GM19328 (cell line): ENCODE measurements around the gene MAPK11.

ENCODE experiments used
- ATAC-seq: cut with Tn5 transposase; IDR thresholded peaks from one replicate; pipeline ENCODE4 v1.9.1; 2021; ENCODE audit warnings: mild to moderate bottlenecking, moderate library complexity; ENCODE audit not compliant: unreplicated experiment

MAPK11 gene

DNA sequence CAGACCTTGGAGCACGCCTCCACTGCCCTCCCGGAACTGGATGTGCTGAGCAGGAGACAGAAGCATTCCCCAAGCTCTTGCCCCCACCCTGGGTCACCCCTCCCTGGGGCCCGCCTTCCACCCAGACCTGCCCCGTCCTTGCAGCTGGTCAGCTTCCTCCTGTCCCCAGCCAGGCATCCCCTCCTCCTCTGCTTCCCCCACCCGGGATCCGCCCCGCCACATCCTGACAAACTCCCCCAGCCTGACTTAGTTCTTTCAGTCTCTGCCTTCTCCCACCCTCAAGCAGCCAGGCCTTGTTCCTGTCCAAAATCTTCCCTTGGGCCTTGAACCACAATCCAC, 38.4 kb upstream of the MAPK11 start:
- no peak for ATAC-seq

DNA sequence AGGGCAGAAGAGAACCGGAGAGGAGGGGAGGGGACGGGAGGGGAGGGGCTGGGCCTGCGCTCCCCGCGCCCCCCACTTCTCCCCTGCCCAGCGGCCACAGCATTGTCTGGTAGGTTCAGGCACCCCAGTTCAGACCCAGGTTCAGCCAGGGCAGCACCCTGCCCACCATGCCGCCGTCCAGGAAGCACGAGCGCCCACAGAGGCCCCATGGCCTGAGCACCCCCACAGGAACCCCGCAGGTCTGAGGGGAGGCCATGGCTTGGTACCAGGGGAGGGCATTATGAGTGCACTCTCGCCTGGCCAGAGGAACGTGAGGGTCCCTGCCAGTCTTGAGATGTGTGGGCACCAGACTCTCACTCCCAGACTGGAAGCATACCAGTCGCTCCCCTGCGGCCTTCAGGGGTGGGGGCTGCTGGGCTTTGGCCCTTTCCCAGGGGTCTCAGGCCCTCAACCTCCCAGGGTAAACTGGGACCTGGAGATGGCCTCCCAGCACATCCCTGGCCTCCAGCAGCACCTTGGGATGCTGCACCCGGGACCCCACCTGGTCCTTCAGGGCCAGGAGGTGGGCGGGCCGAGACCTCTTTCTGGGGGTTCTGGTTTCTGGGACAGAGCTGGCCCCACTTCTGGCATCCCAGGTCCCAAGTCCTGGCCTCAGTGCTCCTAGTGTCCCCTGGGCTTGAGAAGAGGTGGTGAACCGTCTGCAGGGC, 37.9 kb upstream of the MAPK11 start:
- no peak for ATAC-seq

- no peak for ATAC-seq
These were observed 36.9 kb upstream of the MAPK11 start, which contains the start of gene PLXNB2 for GRCh38 chr22:50306753-50307749. PLXNB2 (minus strand) TSS chr22:50307646; CDS start chr22:50290584, 17,062 bp downstream.

DNA sequence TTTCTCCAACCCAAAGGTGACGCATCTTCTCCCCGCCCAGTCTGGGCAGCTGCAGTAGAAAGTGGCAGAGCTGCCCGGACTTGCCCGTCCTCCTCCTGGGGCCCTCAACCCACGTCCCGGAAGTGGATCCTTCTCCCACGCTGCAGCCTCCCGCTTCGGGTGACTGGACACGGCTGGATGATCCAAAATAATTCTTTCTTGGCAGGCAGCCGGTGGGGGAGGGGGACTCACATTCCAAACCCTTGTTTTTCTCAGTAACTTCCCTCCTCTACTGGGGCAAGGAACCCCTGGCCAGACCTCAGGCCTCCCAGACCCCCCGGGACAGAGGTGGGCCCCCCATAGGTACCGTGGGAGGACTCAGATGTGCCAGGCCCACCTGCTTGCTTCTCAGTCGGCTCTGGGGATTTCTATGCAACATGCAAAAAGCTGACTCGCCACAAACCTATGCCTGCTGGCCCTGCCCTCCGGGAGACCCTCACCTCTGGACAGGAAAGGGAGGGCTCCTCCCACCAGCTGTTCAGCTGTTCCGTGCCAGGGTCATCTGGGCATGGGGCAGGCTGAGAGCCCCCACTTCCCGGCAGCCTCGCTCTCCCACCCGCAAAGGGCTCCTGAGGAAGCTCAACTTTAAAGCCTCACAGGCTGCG, 35.9 kb upstream of the MAPK11 start:
- no peak for ATAC-seq

GRCh38 chr22:50305393-50305922, 35.3 kb upstream of the MAPK11 start:
- no peak for ATAC-seq

DNA sequence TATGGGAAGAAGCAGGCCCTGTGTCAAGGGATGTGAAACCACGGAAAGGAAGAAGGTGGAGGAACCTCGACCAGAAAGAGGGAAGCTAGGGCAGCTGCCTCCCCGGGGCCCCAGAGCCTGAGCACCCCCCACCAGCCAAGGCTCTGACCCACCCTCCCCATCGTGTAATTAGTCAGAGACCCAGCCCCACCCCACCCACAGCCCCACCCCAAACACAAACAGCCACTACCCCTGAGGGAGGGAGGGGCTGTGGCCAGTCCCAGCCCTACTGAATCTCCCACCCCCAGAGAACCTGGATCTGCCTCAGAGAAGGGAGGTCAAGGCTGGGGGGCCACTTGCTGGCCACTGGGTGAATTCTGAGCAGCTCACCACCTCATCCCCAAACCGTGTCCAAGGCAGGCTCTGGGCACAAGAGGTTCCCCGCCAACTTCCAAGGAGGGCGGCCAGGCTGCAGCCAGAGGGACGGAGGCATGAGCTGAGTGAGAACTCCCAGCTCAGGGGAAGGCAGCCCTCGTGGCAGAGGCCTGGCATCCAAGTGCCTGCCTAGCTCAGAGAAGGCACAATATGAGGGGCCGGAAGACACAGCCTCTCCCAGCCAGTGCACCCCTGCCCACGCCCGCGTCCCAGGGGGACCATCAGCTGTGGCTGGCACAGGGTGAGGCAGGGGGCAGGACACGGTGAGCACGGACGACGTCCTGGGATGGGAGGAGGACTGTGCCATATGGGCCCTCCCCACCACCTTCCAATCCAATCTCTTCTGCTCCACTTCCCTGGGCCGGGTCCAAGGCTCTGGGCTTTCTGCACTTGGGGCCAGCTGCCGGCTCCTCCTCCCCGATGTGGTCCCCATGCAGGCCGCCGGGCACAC, 34.6 kb upstream of the MAPK11 start:
- ATAC-seq: no peak

- no peak for ATAC-seq
These were observed 33.8 kb upstream of the MAPK11 start for GRCh38 chr22:50303848-50304527.

DNA sequence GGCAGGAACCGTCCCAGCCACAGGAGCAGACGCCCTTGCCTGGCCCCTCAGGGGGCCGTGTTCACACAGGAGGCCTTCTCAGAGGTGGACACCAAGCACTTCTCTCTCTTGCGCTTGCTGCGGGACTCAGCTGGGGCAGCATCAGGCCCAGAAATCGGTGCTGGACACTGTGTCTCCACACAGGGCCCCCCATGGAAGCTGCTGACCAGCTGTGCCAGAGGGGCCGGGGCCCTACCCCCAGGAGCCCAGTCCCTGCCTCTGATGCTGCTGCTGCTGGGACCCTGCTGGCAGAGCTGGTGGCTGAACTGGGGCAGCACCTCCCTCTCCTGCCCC, 33.3 kb upstream of the MAPK11 start:
- ATAC-seq: no peak

DNA sequence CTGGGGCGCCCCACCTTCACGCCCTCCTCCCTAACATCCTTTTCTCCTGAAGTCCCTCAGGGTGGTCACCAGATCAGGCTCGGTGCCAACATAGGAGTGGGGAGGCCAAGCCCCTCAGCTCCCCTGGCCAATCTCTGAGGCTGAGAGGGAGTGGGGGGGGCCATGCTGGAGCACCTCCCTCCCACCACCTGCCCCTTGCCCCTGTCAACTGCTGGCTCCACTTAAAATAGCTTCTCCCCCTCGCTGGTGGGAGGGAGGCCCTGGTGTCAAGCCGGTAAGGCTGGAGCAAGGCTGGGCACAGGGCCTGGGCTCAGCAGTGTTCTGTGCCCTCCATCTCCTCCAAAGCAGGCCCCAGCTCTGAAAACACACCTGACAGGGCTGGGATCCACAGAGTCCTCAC, 32.4 kb upstream of the MAPK11 start:
- ATAC-seq: no peak

GRCh38 chr22:50302041-50302541, 31.9 kb upstream of the MAPK11 start:
- no peak for ATAC-seq

DNA sequence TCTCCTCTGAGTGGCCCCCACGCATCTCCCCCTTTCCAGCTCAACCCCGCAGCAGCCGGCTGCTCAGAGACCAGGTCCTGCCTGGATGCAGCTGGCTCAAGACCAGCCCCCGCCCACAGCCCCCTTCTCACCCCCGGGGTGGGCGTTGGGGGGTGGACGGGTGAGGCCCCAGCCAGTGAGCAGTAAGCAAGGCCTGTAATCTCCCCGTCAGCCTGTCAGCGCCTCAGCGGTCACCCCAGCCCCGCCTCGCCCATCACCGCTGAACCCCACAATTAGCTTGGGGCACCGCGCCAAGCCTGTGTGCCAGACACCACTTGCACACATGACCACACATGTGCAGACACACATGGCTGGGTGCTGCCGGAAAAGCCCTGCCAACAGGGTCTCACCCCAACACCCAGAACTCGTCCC, 31.4 kb upstream of the MAPK11 start:
- no peak for ATAC-seq

DNA sequence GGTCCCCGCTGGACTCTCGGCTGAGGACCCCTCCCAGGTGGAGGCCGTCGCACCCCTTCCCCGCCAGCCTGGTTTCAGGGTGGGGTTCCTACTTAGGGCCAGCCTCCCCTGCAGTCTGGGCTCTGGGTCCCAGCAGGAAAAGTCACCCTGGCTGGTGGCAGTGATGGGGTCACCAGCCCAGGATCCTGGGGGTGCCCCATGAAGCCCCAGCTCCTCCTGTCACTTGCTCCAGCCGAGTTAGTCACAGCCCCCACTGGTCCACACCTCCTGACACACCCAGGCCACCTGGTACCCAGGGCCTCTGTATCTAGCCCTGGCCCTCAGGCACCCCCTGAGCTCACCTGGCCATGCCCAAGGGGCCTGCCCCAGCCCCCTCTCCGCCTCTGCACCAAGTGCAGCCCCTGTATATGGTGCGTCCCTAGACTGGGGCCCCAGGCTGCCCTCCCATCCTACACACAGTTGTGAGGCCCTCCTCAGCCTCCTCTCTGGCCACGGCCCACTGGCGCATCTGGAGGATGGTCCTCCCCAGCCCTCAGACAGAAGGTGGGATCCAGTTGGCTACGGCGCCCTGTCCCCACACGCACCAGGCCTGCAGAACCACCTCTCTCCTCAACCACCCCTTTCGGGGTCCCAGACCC, 30.6 kb upstream of the MAPK11 start:
- ATAC-seq: no peak

DNA sequence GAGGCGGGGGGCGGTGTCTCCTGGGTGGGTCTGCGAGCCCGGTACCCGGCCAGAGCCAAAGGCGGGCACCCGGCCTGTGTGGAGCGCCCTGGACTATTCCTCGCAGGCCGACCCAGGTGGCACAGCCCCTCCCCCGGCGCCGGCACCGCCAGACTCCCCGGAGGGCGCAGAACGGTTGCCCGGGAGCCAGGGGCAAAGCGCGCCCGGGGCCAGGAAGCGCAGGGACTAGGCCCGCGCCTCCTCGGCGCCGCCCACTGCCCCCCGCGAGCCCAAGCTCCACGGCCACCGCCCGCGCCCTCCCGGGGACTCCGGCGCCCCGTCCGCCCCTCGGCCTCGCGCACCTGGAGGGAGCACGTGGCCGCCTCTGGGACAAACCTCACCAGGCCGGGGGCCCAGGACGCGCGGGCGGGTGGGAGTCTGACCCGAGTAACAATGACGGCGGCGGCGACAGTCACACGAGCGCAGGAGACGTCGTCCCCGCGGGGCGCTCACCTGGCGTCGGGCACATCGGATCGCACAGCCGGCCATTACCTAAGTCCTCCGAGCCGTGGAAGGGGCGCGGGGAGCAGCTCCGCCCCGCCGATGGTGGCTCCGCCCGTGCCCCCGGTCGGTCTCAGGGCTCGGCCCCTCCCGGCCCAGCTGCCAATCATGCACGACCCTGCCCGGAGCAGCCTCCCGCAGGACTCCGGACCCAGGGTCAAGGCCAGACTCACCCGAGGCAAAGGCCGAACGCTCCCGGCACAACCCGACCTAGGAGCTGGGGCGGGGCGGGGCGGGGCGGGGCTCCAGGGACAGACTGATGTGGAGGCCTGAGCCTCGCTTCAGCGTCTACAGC, 29.8 kb upstream of the MAPK11 start:
- ATAC-seq: no peak

GRCh38 chr22:50298937-50299784, 29.0 kb upstream of the MAPK11 start:
- no peak for ATAC-seq

DNA sequence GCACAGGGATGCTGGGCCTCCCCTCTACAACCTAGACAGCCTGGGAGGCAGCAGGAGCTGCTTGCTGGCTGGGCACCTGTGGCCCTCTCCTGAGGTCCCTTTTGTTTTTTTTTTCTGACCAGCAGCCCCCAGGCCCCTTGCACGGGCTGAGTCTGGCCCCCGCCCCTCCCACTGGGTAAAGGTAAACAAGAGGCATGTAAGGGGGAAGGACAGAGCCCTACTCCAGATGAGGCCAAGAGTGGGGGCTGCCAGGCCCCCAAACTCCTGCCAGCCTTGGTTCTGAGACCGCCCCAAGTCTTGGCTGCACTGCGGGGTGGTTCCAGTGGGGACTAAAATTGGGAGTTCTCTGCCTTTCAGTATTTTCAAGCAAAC, 28.1 kb upstream of the MAPK11 start:
- ATAC-seq: no peak

DNA sequence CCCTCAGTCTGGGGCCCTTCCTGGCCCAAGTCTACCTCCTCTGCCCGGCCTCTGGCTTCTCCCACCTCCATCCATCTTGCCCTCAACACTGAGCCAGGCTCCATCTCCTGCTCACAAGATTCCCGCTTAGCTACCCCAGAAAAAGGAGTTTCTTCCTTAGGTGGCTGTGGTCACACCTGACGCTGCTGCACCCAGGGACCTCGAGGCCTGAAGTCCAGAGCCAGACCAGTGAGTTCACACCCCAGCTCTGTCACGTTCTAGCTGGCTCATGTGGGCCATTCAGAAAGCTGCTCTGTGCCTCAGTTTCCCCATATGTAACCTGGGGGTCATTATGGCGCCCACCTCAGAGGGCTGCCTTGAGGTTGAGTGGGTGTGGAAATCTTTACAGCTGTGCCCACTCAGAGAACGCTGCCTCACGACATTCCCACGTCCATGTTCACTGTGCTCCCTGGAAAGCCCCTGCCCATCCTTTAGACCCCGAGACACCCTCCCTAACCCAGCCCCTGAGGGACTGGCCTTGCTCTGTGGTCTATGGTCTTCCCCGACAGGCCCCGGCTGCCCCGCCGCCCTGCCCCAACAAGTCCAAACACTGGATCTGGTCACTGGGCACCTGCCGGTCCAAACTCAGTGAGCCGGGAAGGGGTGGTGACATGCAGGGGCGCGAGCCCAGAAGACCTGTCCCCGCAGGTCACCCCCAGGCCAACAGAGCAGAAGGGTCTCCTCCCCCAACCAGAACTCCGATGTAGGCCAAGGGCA, 27.5 kb upstream of the MAPK11 start:
- ATAC-seq: no peak
